HepG2 (cell line): ENCODE measurements around the gene SLC6A8. TPM values are rescaled to one million over a fixed set of nuclear protein-coding genes. Genes with fewer than 3 reads are reported as not detected.

Source experiments
- AHR ChIP-seq: IDR thresholded peaks from 2 replicates; pipeline ENCODE4 v1.6.1; 2018; ENCODE audit warnings: missing genetic modification reagents, missing compliant biosample characterization
- NFKB2 ChIP-seq: sonication (generic); formaldehyde crosslinking; IDR thresholded peaks from 2 replicates; pipeline ENCODE4 v1.4.0; 2020; ENCODE audit warnings: missing genetic modification reagents, borderline replicate concordance
- RBM39 ChIP-seq: fragments of 200-400 bp; formaldehyde crosslinking; IDR thresholded peaks from one replicate; pipeline ENCODE4 v1.6.1; 2018; ENCODE audit warnings: antibody characterized with exemption, mild to moderate bottlenecking, low read depth, low read length; ENCODE audit not compliant: poor library complexity, severe bottlenecking
- REST ChIP-seq, 2 experiments: IDR thresholded peaks; 2 replicates each; pipeline ENCODE4 v1.6.1; 2011 to 2012; ENCODE audit warnings: low read length in 2 of 2, borderline replicate concordance in 1 of 2, low read depth in 1 of 2, mild to moderate bottlenecking in 1 of 2, moderate library complexity in 1 of 2
- RFXANK ChIP-seq: IDR thresholded peaks from 2 replicates; pipeline ENCODE4 v1.6.1; 2016
- ZBTB37 ChIP-seq: sonication (generic); formaldehyde crosslinking; IDR thresholded peaks from 2 replicates; pipeline ENCODE4 v1.4.0; 2020; ENCODE audit warnings: mild to moderate bottlenecking, missing genetic modification reagents
- ZNF12 ChIP-seq: sonication (generic); formaldehyde crosslinking; IDR thresholded peaks from 2 replicates; pipeline ENCODE4 v1.5.0; 2020; ENCODE audit warnings: missing genetic modification reagents
- ZNF674 ChIP-seq: sonication (generic); formaldehyde crosslinking; IDR thresholded peaks from 2 replicates; pipeline ENCODE4 v1.5.0; 2020; ENCODE audit warnings: low read depth, mild to moderate bottlenecking, missing genetic modification reagents
- ZNF777 ChIP-seq: sonication (generic); formaldehyde crosslinking; IDR thresholded peaks from 2 replicates; pipeline ENCODE4 v1.4.0; 2020; ENCODE audit warnings: missing genetic modification reagents
- polyA plus RNA-seq, 8 experiments: library from polyadenylated mRNA; depleted of rRNA in 3 of 8; stranded (reverse) in 7 of 8; unstranded in 1 of 8; fragments of >200 nt; fragmentation: Illumina TruSeq in 4 of 8; extraction: Trizol in 4 of 8; gene quantifications; 2 replicates each; pipeline versions ENCODE4 v1.2.1 to v1.2.3, GENCODE V29; 2011 to 2016; ENCODE audit warnings: low read depth in 4 of 8, missing spikeins in 1 of 8, mixed read lengths in 1 of 8; ENCODE audit not compliant: insufficient read depth in 1 of 8
- total RNA-seq, 5 experiments: library from RNA; depleted of rRNA; stranded (reverse); fragments of >200 nt; fragmentation: Illumina TruSeq; extraction: Trizol; gene quantifications; 2 replicates each; pipeline ENCODE4 v1.2.3, GENCODE V29; 2016; ENCODE audit warnings: low read depth in 1 of 5
- TF ChIP-seq, protein P1 (sequence below): sonication (generic); formaldehyde crosslinking; conservative IDR thresholded peaks from 2 replicates; pipeline ENCODE4 v1.4.0; 2020; ENCODE audit warnings: mild to moderate bottlenecking, missing genetic modification reagents, moderate library complexity
- TF ChIP-seq, protein P2 (sequence below): sonication (generic); formaldehyde crosslinking; IDR thresholded peaks from 2 replicates; pipeline ENCODE4 v1.5.0; 2020; ENCODE audit warnings: missing genetic modification reagents, mild to moderate bottlenecking, borderline replicate concordance
- TF ChIP-seq, protein P3 (sequence below): sonication (generic); formaldehyde crosslinking; IDR thresholded peaks from 2 replicates; pipeline ENCODE4 v1.4.0; 2020; ENCODE audit warnings: missing genetic modification reagents, low read depth, mild to moderate bottlenecking, borderline replicate concordance
- TF ChIP-seq, protein P4 (sequence below): sonication (generic); formaldehyde crosslinking; IDR thresholded peaks from 2 replicates; pipeline ENCODE4 v1.4.0; 2020; ENCODE audit warnings: missing genetic modification reagents, mild to moderate bottlenecking, borderline replicate concordance

Gene SLC6A8
- total and polyA plus RNA-seq, 2 of the 13 experiments (the other 11 are each of a cell fraction or from before 2014, with no cell fraction given) = 13.9 to 176 TPM

GRCh38 chrX:153724252-153725038 is 36.7 kb downstream of the SLC6A8 start, which contains the start of the genes ABCD1 and BCAP31 (continued):
- TF ChIP-seq, protein P1, sequence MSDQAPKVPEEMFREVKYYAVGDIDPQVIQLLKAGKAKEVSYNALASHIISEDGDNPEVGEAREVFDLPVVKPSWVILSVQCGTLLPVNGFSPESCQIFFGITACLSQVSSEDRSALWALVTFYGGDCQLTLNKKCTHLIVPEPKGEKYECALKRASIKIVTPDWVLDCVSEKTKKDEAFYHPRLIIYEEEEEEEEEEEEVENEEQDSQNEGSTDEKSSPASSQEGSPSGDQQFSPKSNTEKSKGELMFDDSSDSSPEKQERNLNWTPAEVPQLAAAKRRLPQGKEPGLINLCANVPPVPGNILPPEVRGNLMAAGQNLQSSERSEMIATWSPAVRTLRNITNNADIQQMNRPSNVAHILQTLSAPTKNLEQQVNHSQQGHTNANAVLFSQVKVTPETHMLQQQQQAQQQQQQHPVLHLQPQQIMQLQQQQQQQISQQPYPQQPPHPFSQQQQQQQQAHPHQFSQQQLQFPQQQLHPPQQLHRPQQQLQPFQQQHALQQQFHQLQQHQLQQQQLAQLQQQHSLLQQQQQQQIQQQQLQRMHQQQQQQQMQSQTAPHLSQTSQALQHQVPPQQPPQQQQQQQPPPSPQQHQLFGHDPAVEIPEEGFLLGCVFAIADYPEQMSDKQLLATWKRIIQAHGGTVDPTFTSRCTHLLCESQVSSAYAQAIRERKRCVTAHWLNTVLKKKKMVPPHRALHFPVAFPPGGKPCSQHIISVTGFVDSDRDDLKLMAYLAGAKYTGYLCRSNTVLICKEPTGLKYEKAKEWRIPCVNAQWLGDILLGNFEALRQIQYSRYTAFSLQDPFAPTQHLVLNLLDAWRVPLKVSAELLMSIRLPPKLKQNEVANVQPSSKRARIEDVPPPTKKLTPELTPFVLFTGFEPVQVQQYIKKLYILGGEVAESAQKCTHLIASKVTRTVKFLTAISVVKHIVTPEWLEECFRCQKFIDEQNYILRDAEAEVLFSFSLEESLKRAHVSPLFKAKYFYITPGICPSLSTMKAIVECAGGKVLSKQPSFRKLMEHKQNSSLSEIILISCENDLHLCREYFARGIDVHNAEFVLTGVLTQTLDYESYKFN (CRISPR knock-in tag) = 0 out of 2 replicates have a peak, but pooled peaks have one; percentile 16
- TF ChIP-seq REST (IDR thresholded peaks at IDR 0.05; ENCODE audit: borderline replicate concordance in 1 of 2, low read depth in 1 of 2, low read length in 2 of 2) (peak in 1 of 2 experiments; percentile 45; a peak in 1 of 4 replicates), NFKB2 (CRISPR knock-in tag) (no peak), ZNF12 (CRISPR knock-in tag) (no peak), ZNF777 (CRISPR knock-in tag) (no peak), ZNF674 (CRISPR knock-in tag) (no peak), RFXANK (CRISPR knock-in tag) (no peak), ZBTB37 (CRISPR knock-in tag) (no peak), RBM39 (peak; percentile 23), AHR (CRISPR knock-in tag) (no peak)
- TF ChIP-seq, protein P2, sequence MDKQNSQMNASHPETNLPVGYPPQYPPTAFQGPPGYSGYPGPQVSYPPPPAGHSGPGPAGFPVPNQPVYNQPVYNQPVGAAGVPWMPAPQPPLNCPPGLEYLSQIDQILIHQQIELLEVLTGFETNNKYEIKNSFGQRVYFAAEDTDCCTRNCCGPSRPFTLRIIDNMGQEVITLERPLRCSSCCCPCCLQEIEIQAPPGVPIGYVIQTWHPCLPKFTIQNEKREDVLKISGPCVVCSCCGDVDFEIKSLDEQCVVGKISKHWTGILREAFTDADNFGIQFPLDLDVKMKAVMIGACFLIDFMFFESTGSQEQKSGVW (CRISPR knock-in tag) = no peak
- TF ChIP-seq, protein P3, sequence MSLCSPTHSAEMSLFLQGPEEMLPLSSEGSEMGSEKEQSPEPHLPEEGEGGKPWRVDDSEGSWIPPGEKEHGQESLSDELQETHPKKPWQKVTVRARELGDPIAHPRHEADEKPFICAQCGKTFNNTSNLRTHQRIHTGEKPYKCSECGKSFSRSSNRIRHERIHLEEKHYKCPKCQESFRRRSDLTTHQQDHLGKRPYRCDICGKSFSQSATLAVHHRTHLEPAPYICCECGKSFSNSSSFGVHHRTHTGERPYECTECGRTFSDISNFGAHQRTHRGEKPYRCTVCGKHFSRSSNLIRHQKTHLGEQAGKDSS (CRISPR knock-in tag) = no peak
- TF ChIP-seq, protein P4, sequence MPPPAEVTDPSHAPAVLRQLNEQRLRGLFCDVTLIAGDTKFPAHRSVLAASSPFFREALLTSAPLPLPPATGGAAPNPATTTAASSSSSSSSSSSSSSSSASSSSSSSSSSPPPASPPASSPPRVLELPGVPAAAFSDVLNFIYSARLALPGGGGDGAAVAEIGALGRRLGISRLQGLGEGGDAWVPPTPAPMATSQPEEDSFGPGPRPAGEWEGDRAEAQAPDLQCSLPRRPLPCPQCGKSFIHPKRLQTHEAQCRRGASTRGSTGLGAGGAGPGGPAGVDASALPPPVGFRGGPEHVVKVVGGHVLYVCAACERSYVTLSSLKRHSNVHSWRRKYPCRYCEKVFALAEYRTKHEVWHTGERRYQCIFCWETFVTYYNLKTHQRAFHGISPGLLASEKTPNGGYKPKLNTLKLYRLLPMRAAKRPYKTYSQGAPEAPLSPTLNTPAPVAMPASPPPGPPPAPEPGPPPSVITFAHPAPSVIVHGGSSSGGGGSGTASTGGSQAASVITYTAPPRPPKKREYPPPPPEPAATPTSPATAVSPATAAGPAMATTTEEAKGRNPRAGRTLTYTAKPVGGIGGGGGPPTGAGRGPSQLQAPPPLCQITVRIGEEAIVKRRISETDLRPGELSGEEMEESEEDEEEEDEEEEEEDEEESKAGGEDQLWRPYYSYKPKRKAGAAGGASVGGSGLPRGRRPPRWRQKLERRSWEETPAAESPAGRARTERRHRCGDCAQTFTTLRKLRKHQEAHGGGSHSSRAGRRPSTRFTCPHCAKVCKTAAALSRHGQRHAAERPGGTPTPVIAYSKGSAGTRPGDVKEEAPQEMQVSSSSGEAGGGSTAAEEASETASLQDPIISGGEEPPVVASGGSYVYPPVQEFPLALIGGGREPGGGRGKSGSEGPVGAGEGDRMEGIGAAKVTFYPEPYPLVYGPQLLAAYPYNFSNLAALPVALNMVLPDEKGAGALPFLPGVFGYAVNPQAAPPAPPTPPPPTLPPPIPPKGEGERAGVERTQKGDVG = no peak
